HepG2 (cell line): ENCODE data around the gene MIDN. TPM values are rescaled to one million over a fixed set of nuclear protein-coding genes. Genes with fewer than 3 reads are reported as not detected.

Experiments
- AKAP8 ChIP-seq: sonication (generic); formaldehyde crosslinking; IDR thresholded peaks from 2 replicates; pipeline ENCODE4 v1.5.1; 2020; ENCODE audit warnings: mild to moderate bottlenecking, missing genetic modification reagents
- BCL6 ChIP-seq: IDR thresholded peaks from 2 replicates; pipeline ENCODE4 v1.6.1; 2016; ENCODE audit warnings: missing genetic modification reagents, missing compliant biosample characterization
- GLI4 ChIP-seq: sonication (generic); formaldehyde crosslinking; IDR thresholded peaks from 2 replicates; pipeline ENCODE4 v1.5.1; 2020; ENCODE audit warnings: missing genetic modification reagents, mild to moderate bottlenecking, moderate library complexity, borderline replicate concordance
- PAX8 ChIP-seq: sonication (generic); formaldehyde crosslinking; IDR thresholded peaks from 2 replicates; pipeline ENCODE4 v1.8.0; 2022; ENCODE audit warnings: mild to moderate bottlenecking, missing genetic modification reagents, borderline replicate concordance
- RERE ChIP-seq: IDR thresholded peaks from 2 replicates; pipeline ENCODE4 v1.6.1; 2016; ENCODE audit warnings: low read depth, missing genetic modification reagents, missing compliant biosample characterization
- RXRB ChIP-seq: IDR thresholded peaks from 2 replicates; pipeline ENCODE4 v1.6.1; 2016; ENCODE audit warnings: borderline replicate concordance, missing genetic modification reagents, missing compliant biosample characterization
- U2AF2 ChIP-seq: fragments of 200-400 bp; formaldehyde crosslinking; IDR thresholded peaks from 2 replicates; pipeline ENCODE4 v1.6.1; 2017; ENCODE audit warnings: low read depth, mild to moderate bottlenecking, low read length
- ZNF577 ChIP-seq: sonication (generic); formaldehyde crosslinking; IDR thresholded peaks from 2 replicates; pipeline ENCODE4 v1.4.0; 2020; ENCODE audit warnings: mild to moderate bottlenecking, low read depth, missing genetic modification reagents, borderline replicate concordance
- ZNF777 ChIP-seq: sonication (generic); formaldehyde crosslinking; IDR thresholded peaks from 2 replicates; pipeline ENCODE4 v1.4.0; 2020; ENCODE audit warnings: missing genetic modification reagents
- polyA plus RNA-seq, 8 experiments: library from polyadenylated mRNA; depleted of rRNA in 3 of 8; stranded (reverse) in 7 of 8; unstranded in 1 of 8; fragments of >200 nt; fragmentation: Illumina TruSeq in 4 of 8; extraction: Trizol in 4 of 8; gene quantifications; 2 replicates each; pipeline versions ENCODE4 v1.2.1 to v1.2.3, GENCODE V29; 2011 to 2016; ENCODE audit warnings: low read depth in 4 of 8, missing spikeins in 1 of 8, mixed read lengths in 1 of 8; ENCODE audit not compliant: insufficient read depth in 1 of 8
- total RNA-seq, 5 experiments: library from RNA; depleted of rRNA; stranded (reverse); fragments of >200 nt; fragmentation: Illumina TruSeq; extraction: Trizol; gene quantifications; 2 replicates each; pipeline ENCODE4 v1.2.3, GENCODE V29; 2016; ENCODE audit warnings: low read depth in 1 of 5
- TF ChIP-seq, protein P1 (sequence below): sonication (generic); formaldehyde crosslinking; IDR thresholded peaks from 2 replicates; pipeline ENCODE4 v1.5.1; 2020; ENCODE audit warnings: mild to moderate bottlenecking, missing genetic modification reagents, borderline replicate concordance
- TF ChIP-seq, protein P2 (sequence below): sonication (generic); formaldehyde crosslinking; IDR thresholded peaks from 2 replicates; pipeline ENCODE4 v1.8.0; 2022; ENCODE audit warnings: missing genetic modification reagents, mild to moderate bottlenecking, moderate library complexity, borderline replicate concordance
- TF ChIP-seq, protein P3 (sequence below): sonication (generic); formaldehyde crosslinking; IDR thresholded peaks from 2 replicates; pipeline ENCODE4 v1.4.0; 2020; ENCODE audit warnings: mild to moderate bottlenecking, missing genetic modification reagents, borderline replicate concordance

Gene MIDN
- total and polyA plus RNA-seq, 2 of the 13 experiments (the other 11 are each of a cell fraction or from before 2014, with no cell fraction given) = 8.4 to 18.0 TPM

DNA sequence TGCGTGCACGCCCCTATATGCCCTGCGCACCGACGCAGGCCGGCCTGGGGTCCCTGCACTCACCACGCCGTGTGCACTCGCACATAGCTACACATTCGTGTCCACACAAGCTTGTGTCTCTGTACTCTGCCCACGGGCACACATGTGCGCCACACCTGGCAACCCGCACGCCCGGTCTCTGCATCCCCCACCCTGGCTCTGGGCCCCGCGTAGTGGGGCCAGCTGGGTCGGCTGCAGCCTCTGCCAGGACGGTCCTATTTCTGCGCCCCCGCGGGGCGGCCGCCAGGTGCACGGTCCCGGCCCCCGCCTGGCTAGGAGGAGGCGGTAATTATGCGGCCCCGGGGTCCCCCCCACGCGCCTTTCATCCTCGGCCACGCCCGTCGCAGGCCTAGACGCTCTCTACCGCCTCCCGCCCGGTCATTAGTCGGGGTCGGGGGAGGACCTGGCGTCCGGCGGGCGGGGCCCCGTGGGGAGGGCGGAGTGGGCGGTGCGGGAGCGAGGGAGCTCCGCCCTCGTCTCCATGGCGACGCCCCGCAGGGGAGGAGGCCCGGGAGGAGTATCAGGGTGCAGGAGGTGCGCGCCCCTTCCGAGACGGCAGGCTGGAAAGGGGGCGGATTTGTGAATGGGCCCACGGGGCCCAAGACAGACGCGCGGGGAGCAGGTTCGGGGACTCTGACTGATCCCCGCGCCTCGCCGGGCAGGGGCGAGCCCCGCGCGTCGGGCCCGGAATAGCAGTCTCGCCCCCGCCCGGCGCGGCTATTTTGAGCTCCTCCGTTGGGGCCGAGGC lies 17.9 kb downstream of the MIDN start (continued):
- TF ChIP-seq, protein P1, sequence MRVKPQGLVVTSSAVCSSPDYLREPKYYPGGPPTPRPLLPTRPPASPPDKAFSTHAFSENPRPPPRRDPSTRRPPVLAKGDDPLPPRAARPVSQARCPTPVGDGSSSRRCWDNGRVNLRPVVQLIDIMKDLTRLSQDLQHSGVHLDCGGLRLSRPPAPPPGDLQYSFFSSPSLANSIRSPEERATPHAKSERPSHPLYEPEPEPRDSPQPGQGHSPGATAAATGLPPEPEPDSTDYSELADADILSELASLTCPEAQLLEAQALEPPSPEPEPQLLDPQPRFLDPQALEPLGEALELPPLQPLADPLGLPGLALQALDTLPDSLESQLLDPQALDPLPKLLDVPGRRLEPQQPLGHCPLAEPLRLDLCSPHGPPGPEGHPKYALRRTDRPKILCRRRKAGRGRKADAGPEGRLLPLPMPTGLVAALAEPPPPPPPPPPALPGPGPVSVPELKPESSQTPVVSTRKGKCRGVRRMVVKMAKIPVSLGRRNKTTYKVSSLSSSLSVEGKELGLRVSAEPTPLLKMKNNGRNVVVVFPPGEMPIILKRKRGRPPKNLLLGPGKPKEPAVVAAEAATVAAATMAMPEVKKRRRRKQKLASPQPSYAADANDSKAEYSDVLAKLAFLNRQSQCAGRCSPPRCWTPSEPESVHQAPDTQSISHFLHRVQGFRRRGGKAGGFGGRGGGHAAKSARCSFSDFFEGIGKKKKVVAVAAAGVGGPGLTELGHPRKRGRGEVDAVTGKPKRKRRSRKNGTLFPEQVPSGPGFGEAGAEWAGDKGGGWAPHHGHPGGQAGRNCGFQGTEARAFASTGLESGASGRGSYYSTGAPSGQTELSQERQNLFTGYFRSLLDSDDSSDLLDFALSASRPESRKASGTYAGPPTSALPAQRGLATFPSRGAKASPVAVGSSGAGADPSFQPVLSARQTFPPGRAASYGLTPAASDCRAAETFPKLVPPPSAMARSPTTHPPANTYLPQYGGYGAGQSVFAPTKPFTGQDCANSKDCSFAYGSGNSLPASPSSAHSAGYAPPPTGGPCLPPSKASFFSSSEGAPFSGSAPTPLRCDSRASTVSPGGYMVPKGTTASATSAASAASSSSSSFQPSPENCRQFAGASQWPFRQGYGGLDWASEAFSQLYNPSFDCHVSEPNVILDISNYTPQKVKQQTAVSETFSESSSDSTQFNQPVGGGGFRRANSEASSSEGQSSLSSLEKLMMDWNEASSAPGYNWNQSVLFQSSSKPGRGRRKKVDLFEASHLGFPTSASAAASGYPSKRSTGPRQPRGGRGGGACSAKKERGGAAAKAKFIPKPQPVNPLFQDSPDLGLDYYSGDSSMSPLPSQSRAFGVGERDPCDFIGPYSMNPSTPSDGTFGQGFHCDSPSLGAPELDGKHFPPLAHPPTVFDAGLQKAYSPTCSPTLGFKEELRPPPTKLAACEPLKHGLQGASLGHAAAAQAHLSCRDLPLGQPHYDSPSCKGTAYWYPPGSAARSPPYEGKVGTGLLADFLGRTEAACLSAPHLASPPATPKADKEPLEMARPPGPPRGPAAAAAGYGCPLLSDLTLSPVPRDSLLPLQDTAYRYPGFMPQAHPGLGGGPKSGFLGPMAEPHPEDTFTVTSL (CRISPR knock-in tag) = peak; percentile 68; the same call in 1 of the 2 replicates
- no peak for TF ChIP-seq RERE
- TF ChIP-seq, protein P2, sequence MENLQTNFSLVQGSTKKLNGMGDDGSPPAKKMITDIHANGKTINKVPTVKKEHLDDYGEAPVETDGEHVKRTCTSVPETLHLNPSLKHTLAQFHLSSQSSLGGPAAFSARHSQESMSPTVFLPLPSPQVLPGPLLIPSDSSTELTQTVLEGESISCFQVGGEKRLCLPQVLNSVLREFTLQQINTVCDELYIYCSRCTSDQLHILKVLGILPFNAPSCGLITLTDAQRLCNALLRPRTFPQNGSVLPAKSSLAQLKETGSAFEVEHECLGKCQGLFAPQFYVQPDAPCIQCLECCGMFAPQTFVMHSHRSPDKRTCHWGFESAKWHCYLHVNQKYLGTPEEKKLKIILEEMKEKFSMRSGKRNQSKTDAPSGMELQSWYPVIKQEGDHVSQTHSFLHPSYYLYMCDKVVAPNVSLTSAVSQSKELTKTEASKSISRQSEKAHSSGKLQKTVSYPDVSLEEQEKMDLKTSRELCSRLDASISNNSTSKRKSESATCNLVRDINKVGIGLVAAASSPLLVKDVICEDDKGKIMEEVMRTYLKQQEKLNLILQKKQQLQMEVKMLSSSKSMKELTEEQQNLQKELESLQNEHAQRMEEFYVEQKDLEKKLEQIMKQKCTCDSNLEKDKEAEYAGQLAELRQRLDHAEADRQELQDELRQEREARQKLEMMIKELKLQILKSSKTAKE (CRISPR knock-in tag) = peak; percentile 89
- 0 out of 2 replicates have a peak, but pooled peaks have one; percentile 13 for TF ChIP-seq U2AF2
- TF ChIP-seq ZNF777 (CRISPR knock-in tag) = peak; percentile 62; the same call in 1 of the 2 replicates
- TF ChIP-seq BCL6 (CRISPR knock-in tag) = peak; percentile 71
- peak; percentile 86; the same call in 1 of the 2 replicates for TF ChIP-seq AKAP8 (CRISPR knock-in tag)
- TF ChIP-seq GLI4 (CRISPR knock-in tag) = no peak
- TF ChIP-seq, protein P3, sequence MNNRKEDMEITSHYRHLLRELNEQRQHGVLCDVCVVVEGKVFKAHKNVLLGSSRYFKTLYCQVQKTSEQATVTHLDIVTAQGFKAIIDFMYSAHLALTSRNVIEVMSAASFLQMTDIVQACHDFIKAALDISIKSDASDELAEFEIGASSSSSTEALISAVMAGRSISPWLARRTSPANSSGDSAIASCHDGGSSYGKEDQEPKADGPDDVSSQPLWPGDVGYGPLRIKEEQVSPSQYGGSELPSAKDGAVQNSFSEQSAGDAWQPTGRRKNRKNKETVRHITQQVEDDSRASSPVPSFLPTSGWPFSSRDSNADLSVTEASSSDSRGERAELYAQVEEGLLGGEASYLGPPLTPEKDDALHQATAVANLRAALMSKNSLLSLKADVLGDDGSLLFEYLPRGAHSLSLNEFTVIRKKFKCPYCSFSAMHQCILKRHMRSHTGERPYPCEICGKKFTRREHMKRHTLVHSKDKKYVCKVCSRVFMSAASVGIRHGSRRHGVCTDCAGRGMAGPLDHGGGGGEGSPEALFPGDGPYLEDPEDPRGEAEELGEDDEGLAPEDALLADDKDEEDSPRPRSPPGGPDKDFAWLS (CRISPR knock-in tag) = peak; percentile 79; the same call in 1 of the 2 replicates
- TF ChIP-seq ZNF577 (CRISPR knock-in tag) = 0 out of 2 replicates have a peak, but pooled peaks have one; percentile 60
- peak; percentile 82 for TF ChIP-seq RXRB (CRISPR knock-in tag)
- no peak for TF ChIP-seq PAX8 (CRISPR knock-in tag)
